IMR-90 (cell line): ENCODE data around the gene MTX2.

ENCODE experiments used
- CEBPB ChIP-seq: IDR thresholded peaks from 2 replicates; pipeline ENCODE4 v1.6.1; 2012; ENCODE audit warnings: low read depth, low read length, improper control_type of control experiment
- CTCF ChIP-seq: conservative IDR thresholded peaks from 2 replicates; pipeline ENCODE4 v1.5.1; 2012; ENCODE audit warnings: mild to moderate bottlenecking, low read depth, low read length, improper control_type of control experiment
- FOS ChIP-seq: fragments of 150-350 bp; IDR thresholded peaks from 2 replicates; pipeline ENCODE4 v1.6.1; 2016; ENCODE audit warnings: low read depth, low read length
- POLR2A ChIP-seq: IDR thresholded peaks from 2 replicates; pipeline ENCODE4 v1.6.1; 2012; ENCODE audit warnings: mild to moderate bottlenecking, low read depth, low read length
- RAD21 ChIP-seq: IDR thresholded peaks from 2 replicates; pipeline ENCODE4 v1.6.1; 2012; ENCODE audit warnings: low read length, improper control_type of control experiment

- no peak for TF ChIP-seq CTCF
- no peak for TF ChIP-seq RAD21
- no peak for TF ChIP-seq POLR2A
- TF ChIP-seq FOS = no peak
- no peak for TF ChIP-seq CEBPB
Observed at GRCh38 chr2:176242276-176242675, 27.0 kb upstream of the MTX2 start.
